K562 treated with DMSO at 1 percent for 4 hours (cell line): Measurements from ENCODE around the gene RFTN1. TPM values are rescaled to one million over a fixed set of nuclear protein-coding genes. Genes with fewer than 3 reads are reported as not detected.

Experiments used
- total RNA-seq: library from RNA; unstranded; fragments of 300-600 nt; gene quantifications from 2 replicates; pipeline ENCODE4 v1.2.3, GENCODE V29; 2022; ENCODE audit not compliant: insufficient read depth

Gene RFTN1, protein sequence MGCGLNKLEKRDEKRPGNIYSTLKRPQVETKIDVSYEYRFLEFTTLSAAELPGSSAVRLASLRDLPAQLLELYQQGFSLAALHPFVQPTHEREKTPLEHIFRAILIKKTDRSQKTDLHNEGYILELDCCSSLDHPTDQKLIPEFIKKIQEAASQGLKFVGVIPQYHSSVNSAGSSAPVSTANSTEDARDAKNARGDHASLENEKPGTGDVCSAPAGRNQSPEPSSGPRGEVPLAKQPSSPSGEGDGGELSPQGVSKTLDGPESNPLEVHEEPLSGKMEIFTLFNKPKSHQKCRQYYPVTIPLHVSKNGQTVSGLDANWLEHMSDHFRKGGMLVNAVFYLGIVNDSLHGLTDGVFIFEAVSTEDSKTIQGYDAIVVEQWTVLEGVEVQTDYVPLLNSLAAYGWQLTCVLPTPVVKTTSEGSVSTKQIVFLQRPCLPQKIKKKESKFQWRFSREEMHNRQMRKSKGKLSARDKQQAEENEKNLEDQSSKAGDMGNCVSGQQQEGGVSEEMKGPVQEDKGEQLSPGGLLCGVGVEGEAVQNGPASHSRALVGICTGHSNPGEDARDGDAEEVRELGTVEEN
- total RNA-seq, result not detected in 2 replicates

DNA sequence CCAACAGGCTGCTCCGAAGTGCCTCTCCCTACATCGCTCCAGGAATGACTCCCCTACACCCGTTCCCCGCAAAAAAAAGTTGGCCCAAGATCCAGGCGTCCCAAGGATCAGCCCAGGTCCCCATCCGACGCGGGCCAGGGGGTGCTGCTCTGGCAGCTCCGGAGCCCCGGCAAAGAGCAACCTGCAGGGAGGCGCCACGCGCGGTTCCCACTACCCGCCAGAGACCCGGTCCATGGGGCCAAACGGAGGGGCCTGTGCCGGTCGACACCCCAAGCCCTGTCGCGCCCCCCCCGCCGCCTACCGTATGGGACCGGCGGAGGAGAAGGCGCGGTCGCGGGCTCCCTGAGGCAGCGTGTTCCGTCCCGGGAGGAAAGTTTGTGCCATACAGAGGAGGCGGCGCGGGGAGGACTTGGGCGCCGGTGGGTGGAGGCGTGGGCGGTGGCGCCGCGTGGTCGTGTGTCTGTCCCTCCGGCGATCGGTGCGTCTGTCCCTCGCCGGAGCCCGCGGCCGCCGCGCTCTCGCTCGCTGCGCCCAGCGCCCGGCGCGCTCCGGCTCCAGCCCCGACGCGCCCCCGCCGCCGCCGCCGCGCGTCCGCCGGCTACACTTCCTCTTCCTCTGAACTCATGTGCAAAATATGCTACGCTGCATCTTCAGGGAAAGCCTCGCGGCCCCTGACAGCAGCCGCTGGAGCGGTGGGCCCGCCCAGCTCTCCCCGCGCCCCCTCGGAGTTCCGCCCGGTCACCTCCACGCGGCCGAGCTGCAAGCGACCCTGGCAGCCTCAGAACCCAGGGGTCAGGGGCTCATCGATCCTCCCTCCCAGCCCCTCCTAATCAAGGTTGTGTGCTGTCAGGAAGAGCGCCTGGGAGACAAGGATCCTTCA lies at the start of gene RFTN1:
TSS of gene RFTN1 (minus strand) at position 559 of the 880 bp plus-strand sequence. CDS start 19,830 bp downstream, outside the sequence.

Other genes with a start within 250 kb of the RFTN1 start
- gene DPH3, start 248.8 kb downstream of the RFTN1 start, total RNA-seq, result 22.0 and 23.7 TPM in 2 replicates
- 8.4 and 12.1 TPM in 2 replicates for gene OXNAD1, start 248.5 kb downstream of the RFTN1 start, total RNA-seq
- gene DAZL, start 91.7 kb upstream of the RFTN1 start, total RNA-seq, result not detected in 2 replicates